ENCODE measurements around the gene NFATC1.

Gene NFATC1

GRCh38 chr18:79577451-79578395, 182.0 kb downstream of the NFATC1 start:
- Histone ChIP-seq H3K4me3 (ENCODE audit: low read depth in 1 of 2, low read length in 2 of 2) (no peak overlapping the region), H3K79me2 (ENCODE audit: insufficient read depth, low read length) (no peaks in the 10 kb centered on the region), H3K36me3 (ENCODE audit: insufficient read depth, low read length) (no peaks in the 10 kb centered on the region), H3K4me2 (ENCODE audit: insufficient read depth, low read length) (no peak overlapping the region), H3K9ac (ENCODE audit: low read depth, low read length) (no peak overlapping the region), H3K9me3 (ENCODE audit: insufficient read depth, low read length, severe bottlenecking) (peaks cover 16% of the 10 kb centered on the region), H3K27ac (ENCODE audit: low read length) (no peak overlapping the region), H3K4me1 (ENCODE audit: insufficient read depth, low read length) (peaks cover 8% of the 10 kb centered on the region), H4K20me1 (ENCODE audit: insufficient read depth, low read length) (no peaks in the 10 kb centered on the region), H2AFZ (ENCODE audit: low read depth, low read length) (no peak overlapping the region), H3K27me3 (ENCODE audit: insufficient read depth, low read length, poor library complexity) (no peaks in the 10 kb centered on the region)
- ATAC-seq (ENCODE audit: insufficient read depth, low read depth): no peak
- no peak for DNase-seq
- TF ChIP-seq EZH2 (IDR thresholded peaks at IDR 0.05; ENCODE audit: borderline replicate concordance, low read depth, low read length, severe bottlenecking) (no peak), CTCF (IDR thresholded peaks at IDR 0.05; ENCODE audit: borderline replicate concordance, extremely low read depth, low read length, poor library complexity, severe bottlenecking) (no peak)

- peaks cover 8% of the 10 kb centered on the region for H3K4me1 ChIP-seq (ENCODE audit: insufficient read depth, low read length)
- no peak for ATAC-seq (ENCODE audit: insufficient read depth, low read depth)
- no peak overlapping the region for H3K4me2 ChIP-seq (ENCODE audit: insufficient read depth, low read length)
- no peaks in the 10 kb centered on the region for H3K36me3 ChIP-seq (ENCODE audit: insufficient read depth, low read length)
- peaks cover 7% of the 10 kb centered on the region for H3K9me3 ChIP-seq (ENCODE audit: insufficient read depth, low read length, severe bottlenecking)
- no peak overlapping the region for H3K27ac ChIP-seq (ENCODE audit: low read length)
- H2AFZ ChIP-seq (ENCODE audit: low read depth, low read length): no peak overlapping the region
- no peaks in the 10 kb centered on the region for H4K20me1 ChIP-seq (ENCODE audit: insufficient read depth, low read length)
- DNase-seq: no peak
- no peaks in the 10 kb centered on the region for H3K79me2 ChIP-seq (ENCODE audit: insufficient read depth, low read length)
- no peak overlapping the region for H3K4me3 ChIP-seq (ENCODE audit: low read depth in 1 of 2, low read length in 2 of 2)
- no peak for TF ChIP-seq CTCF (IDR thresholded peaks at IDR 0.05; ENCODE audit: borderline replicate concordance, extremely low read depth, low read length, poor library complexity, severe bottlenecking)
- no peak for TF ChIP-seq EZH2 (IDR thresholded peaks at IDR 0.05; ENCODE audit: borderline replicate concordance, low read depth, low read length, severe bottlenecking)
- H3K9ac ChIP-seq (ENCODE audit: low read depth, low read length): no peak overlapping the region
- H3K27me3 ChIP-seq (ENCODE audit: insufficient read depth, low read length, poor library complexity): no peaks in the 10 kb centered on the region
Observed at GRCh38 chr18:79578396-79579260, 182.9 kb downstream of the NFATC1 start.

All from DND-41 (cell line).